ENCODE data around the gene RBM20.
"Not testable (repeated sequence)": the region's sequence is repeated elsewhere in the genome, so short reads cannot be mapped to it uniquely, and the experiment has no call there.

RBM20 gene

GRCh38 chr10:110625951-110626855 lies 17.9 kb upstream of the RBM20 start:
- no peak for FAIRE-seq

GRCh38 chr10:110628161-110628560 lies 16.0 kb upstream of the RBM20 start:
- FAIRE-seq: no peak

GRCh38 chr10:110629680-110630191 lies 14.4 kb upstream of the RBM20 start:
- FAIRE-seq: no peak

GRCh38 chr10:110631934-110632333 lies 12.2 kb upstream of the RBM20 start:
- FAIRE-seq: no peak

- FAIRE-seq: no peak
Measured at GRCh38 chr10:110632591-110633215, 11.4 kb upstream of the RBM20 start.

GRCh38 chr10:110634527-110635209 lies 9.5 kb upstream of the RBM20 start:
- FAIRE-seq: no peak

GRCh38 chr10:110636572-110636931 lies 7.6 kb upstream of the RBM20 start:
- FAIRE-seq: no peak

- peak; percentile 95 for FAIRE-seq
Measured at GRCh38 chr10:110636932-110637557, 7.1 kb upstream of the RBM20 start.

- no peak for FAIRE-seq
Measured at GRCh38 chr10:110637558-110638053, 6.5 kb upstream of the RBM20 start.

GRCh38 chr10:110638319-110638718 lies 5.8 kb upstream of the RBM20 start:
- no peak for FAIRE-seq

GRCh38 chr10:110639046-110639445 lies 5.1 kb upstream of the RBM20 start:
- peak; percentile 15 for FAIRE-seq

GRCh38 chr10:110639858-110640257 lies 4.3 kb upstream of the RBM20 start:
- FAIRE-seq: not testable (repeated sequence)

- FAIRE-seq: peak; percentile 39
Measured at GRCh38 chr10:110641256-110641655, 2.9 kb upstream of the RBM20 start.

GRCh38 chr10:110642204-110643034 lies 1.7 kb upstream of the RBM20 start:
- peak; percentile 61 for FAIRE-seq

GRCh38 chr10:110643035-110643652 lies 992 bp upstream of the RBM20 start:
- no peak for FAIRE-seq

GRCh38 chr10:110644598-110645462 lies 694 bp downstream of the RBM20 start:
- peak; percentile 19 for FAIRE-seq

- FAIRE-seq: peak; percentile 97
Measured at GRCh38 chr10:110646417-110647135, 2.4 kb downstream of the RBM20 start.

- no peak for FAIRE-seq
Measured at GRCh38 chr10:110647136-110647430, 2.9 kb downstream of the RBM20 start.

- no peak for FAIRE-seq
Measured at GRCh38 chr10:110648692-110649346, 4.7 kb downstream of the RBM20 start.

All from G401.6 (cell line).